Skin of body (tissue), 2 donors: ENCODE measurements around the gene ZNF143. TPM values are rescaled to one million over a fixed set of nuclear protein-coding genes. Genes with fewer than 3 reads are reported as not detected.
"Not testable (repeated sequence)": the region's sequence is repeated elsewhere in the genome, so short reads cannot be mapped to it uniquely, and the experiment has no call there.

Experiments
- DNase-seq: peaks from one replicate; lab custom pipeline; 2025; lab: John Stamatoyannopoulos, UW
- total RNA-seq: library from RNA; depleted of rRNA; stranded (reverse); fragments of >200 nt; gene quantifications from one replicate; pipeline ENCODE4 v1.2.3, GENCODE V29; 2014

The ZNF143 gene
- total RNA-seq, 1 donor from 2014 or later, result 22.3 TPM

GRCh38 chr11:9535189-9535781 is 74.5 kb downstream of the ZNF143 start:
- DNase-seq, result no peak

GRCh38 chr11:9538548-9538947 is 77.7 kb downstream of the ZNF143 start:
- DNase-seq, result no peak

GRCh38 chr11:9549216-9549615 is 88.4 kb downstream of the ZNF143 start:
- DNase-seq, result not testable (repeated sequence)

- DNase-seq, result no peak
These were observed 89.4 kb downstream of the ZNF143 start for GRCh38 chr11:9550191-9550628.

GRCh38 chr11:9561279-9561982 is 100.6 kb downstream of the ZNF143 start:
- DNase-seq, result no peak

- no peak for DNase-seq
These were observed 101.9 kb downstream of the ZNF143 start for GRCh38 chr11:9562716-9563115.

GRCh38 chr11:9563196-9563730 is 102.5 kb downstream of the ZNF143 start:
- no peak for DNase-seq

- peak; percentile 33 for DNase-seq
These were observed 105.2 kb downstream of the ZNF143 start for GRCh38 chr11:9565822-9566560.

- no peak for DNase-seq
These were observed 105.8 kb downstream of the ZNF143 start for GRCh38 chr11:9566561-9567063.

- DNase-seq, result no peak
These were observed 106.6 kb downstream of the ZNF143 start for GRCh38 chr11:9567401-9567800.

- no peak for DNase-seq
These were observed 107.5 kb downstream of the ZNF143 start for GRCh38 chr11:9568161-9568853.

GRCh38 chr11:9568854-9569587 is 108.2 kb downstream of the ZNF143 start:
- peak; percentile 83 for DNase-seq

GRCh38 chr11:9569588-9570164 is 108.9 kb downstream of the ZNF143 start:
- DNase-seq, result no peak

- no peak for DNase-seq
These were observed 109.7 kb downstream of the ZNF143 start for GRCh38 chr11:9570313-9571025.

GRCh38 chr11:9571071-9571762 is 110.4 kb downstream of the ZNF143 start:
- no peak for DNase-seq

GRCh38 chr11:9571763-9572115 is 110.9 kb downstream of the ZNF143 start:
- no peak for DNase-seq

GRCh38 chr11:9573052-9573774 is 112.4 kb downstream of the ZNF143 start, which contains the start of gene WEE1:
WEE1 (plus strand) TSS chr11:9573670; CDS start chr11:9573934, 264 bp downstream.
- DNase-seq, result peak; percentile 98
